Effector memory CD4-positive, alpha-beta T cell (primary cell): ENCODE measurements around the gene C3orf80.
"Not testable (repeated sequence)": the region's sequence is repeated elsewhere in the genome, so short reads cannot be mapped to it uniquely, and the experiment has no call there.

Experiments
- DNase-seq, 3 donors: peaks; one replicate each; pipeline ENCODE4 v3.0.0-alpha.2; 2020
- H3K27ac ChIP-seq: 2 replicates; pipeline ENCODE4 v1.7.0; 2013; ENCODE audit warnings: mild to moderate bottlenecking, low read length, moderate library complexity; ENCODE audit not compliant: insufficient read depth, poor library complexity, severe bottlenecking
- H3K27me3 ChIP-seq: replicated peaks from 2 replicates; pipeline ENCODE4 v1.7.0; 2013; ENCODE audit warnings: mild to moderate bottlenecking, low read length; ENCODE audit not compliant: insufficient read depth, control insufficient read depth, poor library complexity, severe bottlenecking
- H3K36me3 ChIP-seq: 2 replicates; pipeline ENCODE4 v1.7.0; 2013; ENCODE audit warnings: mild to moderate bottlenecking, low read length, moderate library complexity; ENCODE audit not compliant: control insufficient read depth, insufficient read depth
- H3K4me1 ChIP-seq: 2 replicates; pipeline ENCODE4 v1.7.0; 2013; ENCODE audit warnings: low read length, mild to moderate bottlenecking; ENCODE audit not compliant: control insufficient read depth, insufficient read depth, poor library complexity, severe bottlenecking
- H3K4me3 ChIP-seq: 2 replicates; pipeline ENCODE4 v1.7.0; 2013; ENCODE audit warnings: low read length, low read depth, mild to moderate bottlenecking; ENCODE audit not compliant: insufficient read depth, poor library complexity, severe bottlenecking
- H3K9me3 ChIP-seq: 2 replicates; pipeline ENCODE4 v1.7.0; 2013; ENCODE audit warnings: mild to moderate bottlenecking, low read length, moderate library complexity; ENCODE audit not compliant: control insufficient read depth

Gene C3orf80

DNA sequence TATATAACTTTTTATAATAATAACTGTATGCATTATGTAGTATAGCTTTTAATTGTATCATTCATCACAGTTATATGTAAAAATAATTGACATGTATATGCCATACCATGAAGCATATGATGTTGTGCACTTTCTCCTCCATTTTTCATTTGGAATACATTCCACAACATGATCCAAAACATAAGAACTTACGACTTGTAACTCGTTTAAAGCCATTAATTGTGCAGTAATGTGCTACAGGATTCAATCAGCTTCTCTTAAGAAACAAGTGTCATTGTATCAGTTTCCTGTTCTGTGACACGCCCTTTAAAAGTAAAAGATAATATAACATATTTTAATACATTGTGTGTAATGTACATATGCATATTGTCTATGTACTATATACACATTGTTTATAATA lies 2.2 kb downstream of the C3orf80 start:
- Histone ChIP-seq H3K36me3 (no peaks in the 10 kb centered on the region), H3K27ac (no peak overlapping the region), H3K9me3 (no peaks in the 10 kb centered on the region), H3K4me3 (no peak overlapping the region), H3K27me3 (peaks cover 29% of the 10 kb centered on the region), H3K4me1 (peaks cover 14% of the 10 kb centered on the region)
- no peak for DNase-seq

DNA sequence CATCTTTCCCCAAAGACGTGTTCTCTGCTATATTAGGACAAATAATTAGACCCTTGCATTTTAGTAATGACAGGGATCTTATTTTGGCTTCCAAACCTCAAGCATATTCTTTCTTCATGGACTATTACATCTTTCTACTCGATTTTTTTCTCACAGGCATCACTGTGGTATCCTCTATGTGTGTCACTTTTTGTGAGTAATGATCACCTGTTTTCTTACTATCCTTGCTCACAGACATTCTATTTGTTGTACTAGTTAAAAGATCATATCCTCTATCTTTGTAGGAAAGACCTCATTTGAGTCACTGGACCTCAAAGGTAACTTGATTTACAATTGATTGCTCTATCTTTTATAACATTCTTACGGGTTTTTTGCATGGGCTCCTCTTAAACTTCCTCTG lies 6.8 kb downstream of the C3orf80 start:
- Histone ChIP-seq H3K27ac (no peak overlapping the region), H3K4me3 (no peak overlapping the region), H3K36me3 (no peaks in the 10 kb centered on the region), H3K9me3 (no peaks in the 10 kb centered on the region), H3K27me3 (peaks cover 5% of the 10 kb centered on the region), H3K4me1 (no peaks in the 10 kb centered on the region)
- DNase-seq: no peak

DNA sequence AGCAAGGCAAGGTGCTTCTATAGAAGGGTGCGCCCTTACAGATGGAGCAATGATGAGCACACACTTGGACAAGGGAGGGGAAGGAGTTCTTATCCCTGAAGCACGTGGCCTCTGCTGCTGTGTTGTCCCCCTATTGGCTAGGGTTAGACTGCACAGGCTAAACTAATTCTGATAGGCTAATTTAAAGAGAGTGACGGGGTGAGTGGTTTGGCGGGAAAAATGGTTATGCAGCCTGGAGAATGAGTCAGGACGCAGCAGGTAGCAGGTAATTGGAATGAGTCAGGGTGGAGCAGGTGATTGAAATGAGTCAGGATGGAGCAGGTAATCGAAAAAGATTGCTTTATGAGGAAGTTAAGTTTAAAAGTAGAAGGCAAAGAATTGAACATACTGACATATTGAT lies 15.5 kb downstream of the C3orf80 start:
- not testable (repeated sequence) for H3K4me1 ChIP-seq, H3K27ac ChIP-seq, H3K36me3 ChIP-seq, H3K4me3 ChIP-seq, DNase-seq, H3K27me3 ChIP-seq, H3K9me3 ChIP-seq

DNA sequence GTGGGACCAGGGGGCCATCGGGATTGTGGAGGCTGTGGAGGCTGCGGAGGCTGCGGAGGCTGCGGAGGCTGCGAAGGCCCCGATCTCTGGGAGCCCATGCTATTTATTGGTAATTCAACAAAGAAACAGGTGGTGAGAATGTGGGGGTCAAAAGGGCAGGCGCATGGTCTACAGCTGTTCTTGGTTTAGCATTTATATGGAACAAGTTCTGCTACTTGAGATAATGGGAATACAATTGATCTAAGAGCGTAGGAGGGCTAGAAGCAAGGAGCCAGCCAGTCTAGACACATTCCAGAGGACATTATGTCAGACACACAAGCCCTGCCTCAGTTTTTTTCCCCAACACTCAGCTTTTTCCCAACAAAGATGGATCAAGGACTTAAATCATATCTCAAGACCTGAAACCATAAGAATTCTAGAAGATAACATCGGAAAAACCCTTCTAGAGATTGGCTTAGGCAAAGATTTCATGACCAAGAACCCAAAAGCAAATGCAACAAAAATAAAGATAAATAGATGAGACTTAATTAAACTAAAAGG lies 20.1 kb downstream of the C3orf80 start:
- no peak for DNase-seq
- Histone ChIP-seq H3K27ac (no peak overlapping the region), H3K36me3 (no peaks in the 10 kb centered on the region), H3K4me3 (no peak overlapping the region), H3K9me3 (no peaks in the 10 kb centered on the region), H3K27me3 (no peaks in the 10 kb centered on the region), H3K4me1 (no peaks in the 10 kb centered on the region)

DNA sequence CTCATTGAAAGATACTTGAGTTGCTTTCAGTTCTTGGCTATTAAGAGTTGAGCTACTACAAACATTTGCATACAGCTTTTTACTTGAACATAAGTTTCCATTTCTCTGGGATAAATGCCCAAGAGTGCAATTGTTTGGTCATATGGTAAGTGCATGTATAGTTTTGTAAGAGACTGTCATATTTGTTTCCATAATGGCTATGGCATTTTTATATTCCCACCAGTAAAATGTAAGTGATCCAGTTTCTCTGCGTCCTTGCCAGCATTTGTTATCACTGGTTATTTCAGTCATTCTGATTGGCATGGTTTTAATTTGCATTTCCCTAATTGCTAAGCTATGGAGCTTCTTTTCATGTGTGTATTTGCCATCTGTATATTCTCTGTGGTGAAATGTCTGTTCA lies 22.5 kb downstream of the C3orf80 start:
- no peak for DNase-seq
- H3K4me1 ChIP-seq: no peaks in the 10 kb centered on the region
- no peak overlapping the region for H3K27ac ChIP-seq
- no peaks in the 10 kb centered on the region for H3K27me3 ChIP-seq
- no peaks in the 10 kb centered on the region for H3K9me3 ChIP-seq
- no peaks in the 10 kb centered on the region for H3K36me3 ChIP-seq
- no peak overlapping the region for H3K4me3 ChIP-seq

DNA sequence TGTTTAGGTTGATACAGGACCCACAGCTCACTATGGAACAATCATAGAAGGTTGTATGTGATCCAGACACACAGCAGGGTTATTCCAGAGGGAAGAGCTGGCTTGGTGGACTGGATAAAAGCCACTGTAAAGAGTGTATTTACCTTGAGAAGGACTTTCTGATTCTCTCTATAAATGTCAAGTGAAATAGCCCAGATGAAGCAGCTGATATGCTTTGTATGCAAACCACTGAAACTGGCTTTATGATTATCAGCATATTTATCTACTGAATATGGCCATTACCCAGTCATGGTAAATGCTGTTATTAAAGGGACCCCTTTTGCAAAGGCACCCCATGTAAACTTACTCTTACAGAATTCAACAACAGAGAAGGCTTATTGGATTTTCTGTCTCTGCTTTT lies 28.1 kb downstream of the C3orf80 start:
- Histone ChIP-seq H3K27me3 (no peaks in the 10 kb centered on the region), H3K9me3 (no peaks in the 10 kb centered on the region), H3K27ac (no peak overlapping the region), H3K36me3 (no peaks in the 10 kb centered on the region), H3K4me3 (no peak overlapping the region), H3K4me1 (no peaks in the 10 kb centered on the region)
- DNase-seq: no peak

DNA sequence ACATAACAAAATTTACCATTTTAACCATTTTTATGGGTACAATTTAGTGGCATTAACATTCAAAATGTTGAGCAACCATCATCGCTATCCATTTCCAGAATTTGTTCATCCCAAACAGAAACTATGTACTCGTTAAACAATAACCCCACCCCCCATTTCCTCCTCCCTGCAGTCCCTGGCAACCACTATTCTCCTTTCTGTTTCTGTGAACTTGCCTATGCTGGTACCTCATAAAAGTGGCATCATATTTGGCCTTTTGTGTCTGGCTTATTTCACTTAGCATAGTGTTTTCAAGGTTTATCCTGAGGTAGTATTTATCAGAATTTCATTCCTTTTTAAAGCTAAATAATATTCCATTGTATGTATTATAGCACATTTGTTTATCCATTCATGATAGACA lies 32.4 kb downstream of the C3orf80 start:
- no peaks in the 10 kb centered on the region for H3K9me3 ChIP-seq
- no peaks in the 10 kb centered on the region for H3K27me3 ChIP-seq
- no peaks in the 10 kb centered on the region for H3K36me3 ChIP-seq
- no peak for DNase-seq
- no peak overlapping the region for H3K4me3 ChIP-seq
- H3K27ac ChIP-seq: no peak overlapping the region
- H3K4me1 ChIP-seq: no peaks in the 10 kb centered on the region

DNA sequence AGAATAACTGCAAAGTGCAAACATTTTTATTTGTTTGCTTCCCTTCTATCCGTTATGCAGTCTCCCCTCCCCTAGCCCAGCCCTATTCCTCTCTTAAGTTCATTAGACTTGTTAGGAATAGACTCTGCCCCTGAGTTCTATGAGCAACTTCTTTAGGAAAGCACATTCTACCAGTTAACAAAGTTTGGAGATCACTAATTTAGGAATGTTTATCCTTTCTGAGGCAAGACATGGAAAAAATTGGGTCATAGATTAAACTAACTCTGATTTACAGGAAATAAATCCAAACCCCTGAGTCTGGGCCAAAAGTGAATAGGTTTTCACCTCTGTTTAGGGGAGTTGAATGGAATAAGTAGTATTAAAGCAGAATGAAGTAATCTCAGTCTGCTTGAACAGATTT lies 34.4 kb downstream of the C3orf80 start:
- H3K27ac ChIP-seq: no peak overlapping the region
- no peaks in the 10 kb centered on the region for H3K27me3 ChIP-seq
- no peak overlapping the region for H3K4me3 ChIP-seq
- no peak for DNase-seq
- H3K36me3 ChIP-seq: no peaks in the 10 kb centered on the region
- H3K9me3 ChIP-seq: no peaks in the 10 kb centered on the region
- H3K4me1 ChIP-seq: no peaks in the 10 kb centered on the region

DNA sequence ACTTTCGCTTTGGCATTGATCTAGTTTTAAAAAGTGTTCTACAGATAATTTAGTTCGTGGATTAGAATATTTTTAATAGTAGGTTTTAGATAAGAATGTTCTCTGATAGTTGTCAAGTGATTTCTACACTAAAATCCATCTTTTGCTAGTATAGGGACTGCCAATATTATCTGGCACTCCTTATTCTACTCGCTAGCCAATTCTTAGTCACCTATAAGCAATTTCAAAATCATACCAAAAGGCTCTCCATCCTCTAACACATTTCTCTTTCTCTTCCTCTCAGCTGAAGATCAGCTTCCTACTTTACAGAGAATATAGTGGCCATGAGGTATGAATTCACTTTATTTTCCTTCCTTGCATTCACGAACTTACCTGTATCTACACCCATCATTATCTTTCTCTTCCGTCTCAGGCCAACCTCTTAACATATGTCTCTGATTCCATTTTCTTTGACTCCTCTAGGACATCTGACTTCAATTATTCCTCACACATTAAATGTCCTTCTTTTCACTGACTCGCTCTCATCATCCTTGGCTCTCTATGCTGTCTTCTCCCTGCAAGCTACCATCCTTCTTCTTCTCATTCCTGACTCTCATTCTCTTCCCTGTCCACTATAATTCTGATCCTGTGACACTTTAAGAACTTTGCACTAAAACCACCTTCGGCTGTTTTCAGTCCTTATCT lies 35.5 kb downstream of the C3orf80 start:
- Histone ChIP-seq H3K4me1 (no peaks in the 10 kb centered on the region), H3K27ac (no peak overlapping the region), H3K36me3 (no peaks in the 10 kb centered on the region), H3K4me3 (no peak overlapping the region), H3K9me3 (no peaks in the 10 kb centered on the region), H3K27me3 (no peaks in the 10 kb centered on the region)
- DNase-seq: no peak

DNA sequence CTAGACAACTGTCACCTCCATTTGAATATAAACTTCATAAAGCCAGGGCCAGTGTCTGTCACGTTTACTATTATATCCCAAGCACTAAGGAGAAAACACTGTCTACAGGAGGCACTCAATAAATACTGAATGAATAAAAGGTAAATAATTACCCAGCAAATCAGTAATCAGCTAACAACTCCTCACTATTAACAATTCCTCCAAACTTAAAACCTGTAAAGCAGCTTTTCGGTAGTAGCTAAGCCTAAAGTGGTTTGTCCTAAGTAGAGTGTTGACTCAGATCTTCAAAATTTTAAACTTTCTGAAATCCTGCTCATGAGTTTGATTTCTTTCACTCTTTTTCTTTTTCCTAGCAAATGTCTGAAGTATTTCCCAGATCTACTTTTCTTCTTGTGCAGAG lies 39.9 kb downstream of the C3orf80 start:
- DNase-seq: no peak
- no peaks in the 10 kb centered on the region for H3K27me3 ChIP-seq
- no peak overlapping the region for H3K27ac ChIP-seq
- no peaks in the 10 kb centered on the region for H3K9me3 ChIP-seq
- no peaks in the 10 kb centered on the region for H3K4me1 ChIP-seq
- H3K36me3 ChIP-seq: no peaks in the 10 kb centered on the region
- no peak overlapping the region for H3K4me3 ChIP-seq
